GM19438 (cell line): ENCODE results near the gene SLX4.

Source experiments
- ATAC-seq: cut with Tn5 transposase; IDR thresholded peaks from one replicate; pipeline ENCODE4 v1.9.1; 2021; ENCODE audit warnings: low read depth; ENCODE audit not compliant: unreplicated experiment

Gene SLX4

DNA sequence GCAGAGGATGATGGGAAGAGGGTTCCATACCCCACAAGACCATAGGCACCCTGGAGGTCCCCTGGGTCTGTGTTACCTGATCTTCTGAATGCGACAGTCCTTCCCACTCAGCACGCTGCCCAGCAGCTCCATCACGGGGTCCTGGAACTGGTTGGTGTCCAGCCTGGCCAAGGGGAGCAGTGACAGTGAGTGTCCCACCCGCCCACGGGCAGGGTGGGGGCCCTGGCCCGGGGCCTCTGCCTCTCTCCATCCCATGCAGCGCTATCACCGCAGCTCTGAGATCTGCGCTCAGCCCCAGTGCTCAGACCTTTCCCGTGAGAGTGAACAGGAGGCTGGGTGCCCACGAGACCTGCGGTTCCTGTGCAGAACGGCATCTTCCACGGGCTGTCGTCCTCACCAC, 49.8 kb downstream of the SLX4 start:
- no peak for ATAC-seq

DNA sequence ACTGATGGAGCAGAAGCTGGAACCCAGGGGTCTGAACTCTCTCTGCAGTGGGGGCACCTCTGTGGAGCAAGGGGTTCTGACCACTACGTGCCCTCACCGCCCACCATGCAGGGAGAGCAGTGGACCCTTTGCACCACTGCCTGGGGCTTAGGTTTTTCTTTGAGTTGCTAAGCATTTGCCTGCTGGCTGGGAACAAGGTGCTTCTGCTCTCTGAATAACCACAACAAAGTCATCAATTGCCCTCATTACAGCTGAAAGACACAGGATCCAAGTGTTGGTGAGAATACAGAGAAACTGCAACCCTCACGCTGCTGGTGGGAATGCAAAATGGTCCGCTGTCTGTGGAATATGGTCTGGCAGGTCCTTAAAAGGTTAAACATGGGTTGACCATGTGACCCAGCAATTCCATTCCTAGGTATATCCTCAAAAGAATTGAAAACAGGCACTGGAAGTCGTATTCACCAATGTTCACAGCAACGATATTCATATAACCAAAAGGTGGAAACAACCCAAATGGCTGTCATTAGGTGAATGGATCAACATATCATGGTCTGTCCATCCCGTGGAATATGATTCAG, 57.0 kb downstream of the SLX4 start:
- no peak for ATAC-seq

DNA sequence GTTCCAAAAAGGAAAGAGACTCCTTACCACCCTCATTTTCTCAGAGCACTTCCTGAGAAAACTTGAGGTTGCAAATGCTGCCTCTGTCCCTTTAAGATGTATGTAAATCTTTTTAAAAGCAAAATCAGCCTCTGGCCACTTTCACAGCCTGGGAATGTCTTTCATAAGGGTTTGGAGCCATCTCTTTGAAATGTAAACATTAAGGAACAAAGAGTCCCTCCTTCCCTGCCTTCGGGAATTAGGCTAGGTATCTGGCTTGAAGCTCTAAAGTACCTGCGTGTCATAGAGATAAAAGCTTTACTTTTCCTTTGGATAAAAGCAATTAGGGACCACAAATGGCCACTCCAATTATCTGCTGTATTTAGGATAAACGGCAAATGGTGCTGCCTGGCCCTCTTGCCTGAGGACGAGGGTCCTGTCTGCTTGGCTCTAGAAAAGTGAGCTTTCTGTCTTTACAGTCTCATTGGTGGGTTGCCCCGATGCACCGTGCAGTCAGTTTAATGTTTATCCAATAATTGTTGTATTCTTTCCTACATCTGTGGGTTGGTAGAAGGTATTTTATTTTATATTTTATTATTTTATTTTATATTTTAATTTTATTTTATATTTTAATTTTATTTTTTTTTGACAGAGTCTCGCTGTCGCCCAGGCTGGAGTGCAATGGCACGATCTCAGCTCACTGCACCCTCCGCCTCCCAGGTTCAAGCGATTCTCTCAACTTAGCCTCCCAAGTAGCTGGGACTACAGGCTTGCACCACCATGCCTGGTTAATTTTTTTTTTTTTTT, 58.1 kb downstream of the SLX4 start:
- ATAC-seq: no peak

DNA sequence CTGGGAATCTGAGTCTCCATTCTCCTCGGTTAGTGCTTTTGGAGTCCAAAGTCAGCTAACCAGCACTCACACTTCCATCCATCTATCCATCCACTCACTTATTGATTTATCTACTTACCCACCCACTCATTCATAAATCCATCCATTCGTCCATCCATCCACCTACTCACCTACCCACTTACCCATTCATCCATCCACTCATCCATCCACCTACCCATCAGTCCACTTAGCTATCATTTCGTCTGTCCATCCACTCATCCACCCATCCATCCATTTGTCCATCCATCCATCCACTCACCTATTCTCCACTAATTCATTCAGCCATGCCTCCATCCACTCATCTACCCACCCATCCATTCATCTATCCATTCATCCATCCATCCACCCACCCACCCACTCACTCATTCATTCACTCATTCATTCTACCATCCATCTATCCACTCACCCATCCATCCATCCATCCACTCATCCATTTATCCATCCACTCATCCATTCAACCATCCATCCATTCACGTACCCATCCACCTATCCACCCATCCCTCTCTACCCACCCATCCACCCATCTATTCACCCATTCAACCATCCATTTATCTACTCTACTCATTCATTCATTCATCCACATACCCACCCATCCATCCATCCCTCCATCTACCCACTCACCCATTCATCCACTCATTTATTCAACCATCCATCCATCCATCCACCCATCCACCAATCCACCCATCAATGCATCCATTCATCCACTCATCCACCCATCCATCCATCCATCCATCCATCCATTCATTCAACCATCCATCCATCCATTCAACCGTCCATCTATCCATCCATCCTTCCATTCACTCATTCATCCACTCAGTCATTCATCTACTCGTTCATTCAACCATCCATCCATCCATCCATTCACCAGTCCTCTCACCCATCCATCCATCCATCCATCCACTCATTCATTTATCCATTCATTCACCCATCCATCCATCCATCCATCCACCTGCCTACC, 60.3 kb downstream of the SLX4 start:
- ATAC-seq: no peak

DNA sequence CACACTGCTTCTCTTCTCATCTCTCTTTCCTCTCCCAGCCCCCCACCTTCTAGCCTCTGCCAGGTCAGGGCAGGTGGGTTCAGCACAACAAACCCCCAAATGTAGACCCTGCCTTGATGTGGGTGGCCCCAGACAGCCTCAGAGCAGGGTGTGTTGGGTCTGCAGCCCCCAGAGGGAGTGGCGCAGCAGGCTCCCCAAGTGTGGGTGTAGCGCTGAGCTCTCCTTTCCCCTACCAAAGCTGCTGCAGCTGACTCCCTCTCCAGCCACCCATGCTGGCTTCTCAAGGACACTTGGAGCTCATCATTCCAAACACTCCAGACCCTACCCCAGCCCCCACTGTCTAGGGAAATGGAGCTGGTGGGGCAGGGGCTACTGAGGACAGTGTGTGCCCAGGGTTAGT, 61.5 kb downstream of the SLX4 start:
- no peak for ATAC-seq

DNA sequence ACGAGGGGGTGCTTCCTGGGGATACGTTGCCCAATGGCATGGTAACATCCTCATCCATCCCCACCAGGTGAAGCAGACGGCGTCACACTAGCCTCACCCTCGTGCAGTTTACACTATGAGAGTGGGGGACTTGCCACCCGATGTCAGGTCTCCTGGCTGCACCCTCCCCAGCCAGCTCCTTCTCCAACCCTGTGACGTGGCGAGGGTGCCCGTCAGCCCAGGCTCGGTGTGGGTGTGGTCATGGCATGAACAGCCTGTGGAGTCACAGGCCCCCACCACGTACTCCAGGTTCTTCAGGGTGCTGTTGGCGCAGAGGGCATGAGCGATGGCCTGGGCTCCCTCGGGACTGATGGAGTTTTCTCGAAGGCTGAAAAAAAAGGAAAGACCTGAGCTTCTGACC, 62.5 kb downstream of the SLX4 start:
- ATAC-seq: no peak

DNA sequence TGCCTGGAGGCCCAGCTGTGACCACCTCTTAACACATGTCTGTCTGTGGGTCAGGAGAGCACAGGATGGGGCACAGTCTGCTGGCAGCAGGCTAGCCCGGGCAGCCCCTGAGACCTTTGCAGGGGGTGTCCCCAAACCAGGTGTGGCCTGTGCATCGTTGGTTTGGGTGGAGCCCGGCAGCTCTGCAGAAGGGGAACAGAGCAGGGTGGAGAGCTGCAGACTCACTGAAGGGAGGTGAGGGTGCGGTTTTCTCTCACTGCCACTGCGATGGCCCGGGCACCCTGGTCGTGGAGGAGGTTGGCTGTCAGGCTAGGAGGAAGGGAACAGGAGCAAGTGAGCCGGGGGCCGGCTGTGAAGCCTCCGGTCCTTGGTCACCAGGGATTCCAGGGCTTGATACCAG, 63.0 kb downstream of the SLX4 start:
- ATAC-seq: no peak

DNA sequence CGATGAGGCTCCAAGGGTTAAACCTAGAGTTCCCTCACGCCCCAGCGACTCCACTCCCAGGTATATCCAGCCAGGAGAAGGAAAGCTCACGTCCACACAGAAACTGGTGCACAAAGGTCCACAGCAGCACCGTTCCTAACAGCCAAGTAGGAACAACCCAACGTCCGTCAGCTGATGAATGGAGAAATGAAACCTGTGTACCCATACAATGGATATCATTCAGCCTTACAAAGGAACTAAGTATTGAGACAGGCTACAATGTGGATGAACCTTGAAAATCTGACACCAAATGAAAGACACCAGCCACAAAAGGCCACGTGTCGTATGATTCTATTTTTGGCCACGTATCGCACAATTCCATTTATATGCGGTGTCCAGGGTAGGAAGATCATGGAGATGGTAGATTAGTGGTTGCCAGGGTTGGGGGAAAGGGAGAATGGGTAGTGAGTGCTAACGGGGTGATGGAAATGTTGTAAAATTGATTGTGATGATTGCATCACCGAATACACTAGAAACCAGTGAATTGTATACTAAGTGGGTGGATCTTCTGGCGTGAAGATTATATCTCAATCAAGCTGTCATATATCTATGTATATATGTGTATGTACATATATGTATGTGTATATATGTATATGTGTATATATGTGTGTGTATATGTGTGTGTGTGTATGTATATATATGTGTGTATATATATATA, 64.3 kb downstream of the SLX4 start:
- no peak for ATAC-seq

DNA sequence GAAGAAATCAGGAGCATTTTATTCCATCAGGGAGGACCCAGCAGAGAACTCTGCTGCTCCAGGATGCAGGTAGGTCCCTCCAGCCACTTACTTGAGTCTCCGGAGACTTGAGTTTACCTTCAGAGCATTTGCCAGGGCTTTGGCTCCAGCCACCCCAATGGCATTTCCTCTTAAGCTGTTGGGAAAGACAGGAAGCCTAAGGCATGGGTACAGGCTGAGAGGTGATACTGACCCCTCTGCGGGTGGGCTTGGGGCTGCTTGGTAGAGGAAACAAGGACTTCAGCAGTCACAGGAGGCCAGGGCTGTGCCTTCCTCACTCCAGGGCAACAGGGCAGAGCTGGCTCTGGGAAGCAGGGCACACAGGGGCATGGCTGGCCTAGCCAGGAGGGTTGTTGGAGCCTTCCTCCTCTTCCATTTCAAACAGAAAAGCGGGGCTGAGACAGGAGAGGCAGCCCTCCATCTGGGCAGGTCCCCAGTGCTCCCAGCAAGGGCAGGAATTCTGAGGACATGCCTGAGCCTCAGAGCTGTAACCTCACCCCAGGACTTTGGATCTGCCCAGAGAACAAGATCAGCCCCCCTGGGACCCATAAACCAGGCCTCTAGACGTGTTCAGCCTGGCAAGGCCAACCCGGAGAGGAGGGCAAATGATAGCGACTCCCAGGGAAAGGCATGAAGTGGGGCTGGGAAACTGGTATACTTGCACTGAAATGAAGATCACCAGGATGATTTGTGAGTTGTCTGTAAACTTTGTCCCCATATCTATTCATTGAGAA, 68.6 kb downstream of the SLX4 start:
- ATAC-seq: no peak

DNA sequence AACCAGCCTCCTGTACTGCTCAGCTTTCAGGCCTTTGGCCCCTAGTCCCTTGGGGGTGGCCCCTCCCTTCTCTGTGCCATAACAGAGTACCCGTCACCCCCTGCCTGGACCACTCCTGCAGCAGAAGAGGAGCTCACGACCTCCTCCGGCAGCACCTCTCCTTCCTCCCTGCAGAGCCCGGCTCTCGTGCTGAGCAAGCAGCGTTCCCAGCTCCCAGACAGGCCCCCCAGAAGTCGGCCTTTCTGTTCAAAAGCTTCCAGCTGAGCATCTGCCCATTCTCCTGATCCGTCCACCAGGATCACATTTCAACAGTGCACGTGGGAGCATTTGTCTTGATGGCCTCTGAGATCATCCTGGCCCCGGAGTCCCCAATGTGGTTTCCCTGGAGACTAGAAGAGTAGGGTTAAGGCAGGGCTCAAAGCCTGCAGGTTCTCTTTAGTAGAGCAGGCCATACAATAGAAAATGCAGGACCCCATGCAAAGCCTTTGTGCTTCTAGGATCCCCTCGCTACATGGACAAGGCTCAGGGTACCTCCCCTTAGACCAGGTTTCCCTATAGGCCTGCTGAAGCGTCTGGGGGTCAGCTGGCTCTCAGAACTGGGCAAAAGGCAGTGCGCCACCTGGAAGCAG, 69.8 kb downstream of the SLX4 start:
- ATAC-seq: no peak

DNA sequence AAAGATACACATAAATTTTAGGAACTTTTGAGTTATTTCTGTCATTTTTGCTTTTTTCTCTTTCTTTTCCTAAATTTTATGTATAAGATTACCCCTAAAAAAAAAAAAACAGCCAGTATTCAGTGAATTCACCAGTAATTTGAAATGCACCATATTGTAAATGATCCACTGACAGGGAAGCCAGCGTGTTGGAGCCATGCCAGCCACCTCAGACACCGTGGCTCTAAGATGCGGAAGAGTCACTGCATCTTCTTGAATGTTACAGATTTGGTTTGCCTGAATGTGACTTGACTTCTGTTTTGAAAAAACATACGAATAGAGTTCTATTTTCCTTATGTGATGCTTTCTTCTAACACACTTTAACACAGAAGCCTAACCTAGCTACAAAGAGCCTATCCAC, 73.2 kb downstream of the SLX4 start:
- no peak for ATAC-seq

DNA sequence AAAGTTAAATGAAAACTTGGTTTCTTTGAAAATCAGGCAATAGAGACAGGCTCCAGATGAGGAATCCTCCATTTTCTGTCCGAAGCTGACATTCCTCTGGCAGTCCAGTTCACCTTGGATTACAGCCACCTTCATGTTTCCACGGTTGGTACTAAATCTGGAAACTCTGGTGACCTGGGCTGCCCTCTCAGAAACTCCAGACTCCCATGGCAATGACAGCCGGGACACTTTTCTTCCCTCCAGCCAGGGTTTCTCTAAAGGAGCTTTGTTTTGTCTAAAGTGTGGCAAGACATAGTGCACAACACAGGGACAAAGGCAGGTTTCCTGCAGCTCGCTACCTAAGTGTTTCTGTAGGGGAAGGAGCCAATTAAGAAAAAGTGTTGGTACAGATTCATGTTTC, 74.6 kb downstream of the SLX4 start:
- ATAC-seq: no peak

DNA sequence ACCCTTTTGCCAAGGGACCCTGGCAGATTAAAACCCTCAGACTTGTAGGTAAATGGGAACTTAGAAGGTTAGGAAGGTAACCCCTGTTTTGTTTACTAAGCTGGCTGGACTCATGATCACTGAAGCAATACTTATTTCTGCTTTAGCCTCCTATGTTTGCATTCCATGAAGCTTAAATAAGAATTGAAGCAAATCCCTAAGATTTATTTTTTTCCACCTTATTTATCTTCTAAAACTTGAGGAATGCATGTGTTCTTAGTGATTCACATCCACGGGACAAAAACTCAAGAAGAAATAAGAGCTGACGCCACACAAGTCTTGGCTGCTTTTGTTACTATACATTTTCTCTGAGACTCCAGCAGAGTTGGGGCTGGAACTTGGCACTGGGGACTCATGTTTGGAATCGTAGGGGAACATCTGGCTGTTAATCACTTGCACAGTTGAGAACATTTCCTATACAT, 75.1 kb downstream of the SLX4 start:
- no peak for ATAC-seq

DNA sequence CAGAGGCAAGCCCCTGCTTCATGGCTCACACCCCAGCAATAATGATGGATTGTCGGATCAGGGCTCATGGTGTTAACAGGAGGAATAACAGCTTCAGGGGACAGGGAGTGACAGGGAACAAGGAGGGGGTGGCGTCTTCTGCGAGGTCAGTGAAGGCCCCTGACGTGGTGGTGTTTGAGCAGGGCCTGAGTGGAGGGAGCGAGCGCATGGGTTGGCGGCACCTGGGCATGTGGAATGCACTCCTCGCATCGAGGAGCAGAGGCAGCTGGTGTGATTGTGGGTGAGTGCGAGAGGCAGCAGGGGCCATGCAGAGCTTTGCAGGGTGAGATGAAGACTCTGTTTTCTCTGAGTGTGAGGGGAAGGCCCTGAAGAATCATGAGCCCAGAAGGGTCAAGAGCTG, 77.3 kb downstream of the SLX4 start:
- ATAC-seq: no peak

DNA sequence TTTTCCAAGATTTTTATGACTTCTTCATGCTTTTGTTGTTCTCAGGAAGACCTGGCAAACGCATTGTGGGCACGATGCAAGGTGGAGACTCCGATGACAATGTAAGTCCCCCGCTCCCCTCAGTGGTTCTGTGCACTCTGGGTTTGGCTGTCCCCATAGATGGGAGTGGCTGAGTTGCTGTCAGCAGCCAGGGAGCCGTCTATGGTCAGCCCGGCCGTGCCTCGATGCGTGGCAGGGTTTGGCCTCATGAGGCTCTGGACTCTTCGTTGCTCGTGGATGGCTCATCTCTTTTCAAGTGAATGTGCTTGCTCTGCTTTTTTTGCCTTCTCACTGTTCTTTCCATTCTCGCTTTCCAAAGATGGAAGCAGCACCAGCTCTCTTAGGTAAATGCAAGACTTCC, 78.7 kb downstream of the SLX4 start:
- no peak for ATAC-seq
